COR-L47 (cell line): Measurements from ENCODE around the gene ESF1.

Experiments
- DNase-seq: peaks from one replicate; lab custom pipeline; 2025; lab: John Stamatoyannopoulos, UW

The ESF1 gene

GRCh38 chr20:13678944-13679343 lies 105.8 kb downstream of the ESF1 start:
- DNase-seq: no peak

GRCh38 chr20:13677241-13677640 lies 107.5 kb downstream of the ESF1 start:
- DNase-seq: no peak

GRCh38 chr20:13676682-13677081 lies 108.0 kb downstream of the ESF1 start:
- no peak for DNase-seq

GRCh38 chr20:13672690-13673089 lies 112.0 kb downstream of the ESF1 start:
- DNase-seq: no peak

GRCh38 chr20:13671916-13672378 lies 112.8 kb downstream of the ESF1 start:
- no peak for DNase-seq

GRCh38 chr20:13671512-13671911 lies 113.2 kb downstream of the ESF1 start:
- no peak for DNase-seq

- DNase-seq: no peak
Observed at GRCh38 chr20:13670160-13670559, 114.6 kb downstream of the ESF1 start.

GRCh38 chr20:13665709-13666395 lies 118.9 kb downstream of the ESF1 start:
- no peak for DNase-seq
